Measurements from ENCODE around the gene GOLGB1. TPM values are rescaled to one million over a fixed set of nuclear protein-coding genes. Genes with fewer than 3 reads are reported as not detected.

GOLGB1 gene
- total RNA-seq, 1 donor from 2014 or later: 44.7 TPM

GRCh38 chr3:121740896-121741295 lies 8.6 kb downstream of the GOLGB1 start:
- H3K27me3 Mint-ChIP-seq: no peaks in the 10 kb centered on the region
- ChIA-PET POLR2A (no interaction called here), CTCF (no interaction called here)
- no peak for TF ChIP-seq CTCF (IDR thresholded peaks at IDR 0.05)
- peaks cover 29% of the 10 kb centered on the region for H3K36me3 Mint-ChIP-seq (ENCODE audit: low read depth)
- H3K4me1 Mint-ChIP-seq: peaks cover 30% of the 10 kb centered on the region
- intact Hi-C loops (cut with micrococcal nuclease): loop anchor here (10.0 kb wide), 2 partner anchors 674 to 1844 kb away; partner anchors contain the start of genes HACD2 and WDR5B
- no peak overlapping the region for H3K27ac Mint-ChIP-seq
- ATAC-seq (ENCODE audit: low read depth): no peak
- DNase-seq: no peak
- no peak overlapping the region for H3K4me3 Mint-ChIP-seq
- H3K9me3 Mint-ChIP-seq: peaks cover 2% of the 10 kb centered on the region

GRCh38 chr3:121739902-121740301 lies 9.6 kb downstream of the GOLGB1 start:
- intact Hi-C loops (cut with micrococcal nuclease): loop anchor here (10.0 kb wide), 2 partner anchors 675 to 1845 kb away; partner anchors contain the start of genes HACD2 and WDR5B
- ATAC-seq (ENCODE audit: low read depth) (no peak), DNase-seq (no peak)
- H3K36me3 Mint-ChIP-seq (ENCODE audit: low read depth): peaks cover 29% of the 10 kb centered on the region
- peaks cover 2% of the 10 kb centered on the region for H3K9me3 Mint-ChIP-seq
- no peak for TF ChIP-seq CTCF (IDR thresholded peaks at IDR 0.05)
- H3K27ac Mint-ChIP-seq: no peak overlapping the region
- H3K27me3 Mint-ChIP-seq: no peaks in the 10 kb centered on the region
- ChIA-PET CTCF (no interaction called here), POLR2A (no interaction called here)
- peaks cover 33% of the 10 kb centered on the region for H3K4me1 Mint-ChIP-seq
- H3K4me3 Mint-ChIP-seq: no peak overlapping the region

- ATAC-seq (ENCODE audit: low read depth): no peak
- Mint-ChIP-seq H3K27ac (no peak overlapping the region), H3K27me3 (no peaks in the 10 kb centered on the region), H3K36me3 (ENCODE audit: low read depth) (peaks cover 29% of the 10 kb centered on the region), H3K9me3 (peaks cover 2% of the 10 kb centered on the region), H3K4me3 (no peak overlapping the region), H3K4me1 (peaks cover 31% of the 10 kb centered on the region)
- DNase-seq: no peak
- ChIA-PET CTCF (no interaction called here), POLR2A (no interaction called here)
- intact Hi-C loops (cut with micrococcal nuclease): no loop called here
- TF ChIP-seq CTCF (IDR thresholded peaks at IDR 0.05): no peak
These were observed 11.9 kb downstream of the GOLGB1 start for GRCh38 chr3:121737644-121738043.

GRCh38 chr3:121736112-121736511 lies 13.4 kb downstream of the GOLGB1 start:
- ChIA-PET CTCF (no interaction called here), POLR2A (no interaction called here)
- no peaks in the 10 kb centered on the region for H3K9me3 Mint-ChIP-seq
- no peak overlapping the region for H3K4me3 Mint-ChIP-seq
- no peak for DNase-seq
- no peaks in the 10 kb centered on the region for H3K27me3 Mint-ChIP-seq
- no peak overlapping the region for H3K27ac Mint-ChIP-seq
- H3K4me1 Mint-ChIP-seq: peaks cover 31% of the 10 kb centered on the region
- TF ChIP-seq CTCF (IDR thresholded peaks at IDR 0.05): no peak
- peaks cover 25% of the 10 kb centered on the region for H3K36me3 Mint-ChIP-seq (ENCODE audit: low read depth)
- intact Hi-C loops (cut with micrococcal nuclease): no loop called here
- no peak for ATAC-seq (ENCODE audit: low read depth)

GRCh38 chr3:121735047-121735696 lies 14.4 kb downstream of the GOLGB1 start:
- no peak overlapping the region for H3K27ac Mint-ChIP-seq
- H3K4me1 Mint-ChIP-seq: peaks cover 29% of the 10 kb centered on the region
- CTCF ChIA-PET: no interaction called here
- ATAC-seq (ENCODE audit: low read depth) (no peak), DNase-seq (no peak)
- POLR2A ChIA-PET: interaction anchor here (2.0 kb wide), 1 partner anchor 14 kb away, joined by 4 read pairs; the partner anchor contains the start of gene GOLGB1
- H3K9me3 Mint-ChIP-seq: no peaks in the 10 kb centered on the region
- H3K27me3 Mint-ChIP-seq: no peaks in the 10 kb centered on the region
- peaks cover 30% of the 10 kb centered on the region for H3K36me3 Mint-ChIP-seq (ENCODE audit: low read depth)
- no peak for TF ChIP-seq CTCF (IDR thresholded peaks at IDR 0.05)
- intact Hi-C loops (cut with micrococcal nuclease): no loop called here
- H3K4me3 Mint-ChIP-seq: no peak overlapping the region

Measured in activated B cell treated with CpG ODN at 0.5 μM for 24 hours (primary cell).